K562 (cell line): ENCODE data around the gene TRERF1. TPM values are rescaled to one million over a fixed set of nuclear protein-coding genes. Genes with fewer than 3 reads are reported as not detected.
A peak's percentile ranks its signal among the peaks of the same experiment; 100 is the strongest.

Experiments used
- ATF7 ChIP-seq: fragments of 450-650 bp; IDR thresholded peaks from 2 replicates; pipeline ENCODE4 v1.7.1; 2014; ENCODE audit warnings: mild to moderate bottlenecking, moderate library complexity
- FOXJ3 ChIP-seq: sonication (generic); formaldehyde crosslinking; IDR thresholded peaks from 2 replicates; pipeline ENCODE4 v1.4.0; 2020; ENCODE audit warnings: mild to moderate bottlenecking, missing genetic modification reagents
- GTF2E2 ChIP-seq: fragments of 200-800 bp; sonication (Bioruptor generic); IDR thresholded peaks from 2 replicates; pipeline ENCODE4 v1.6.1; 2016; ENCODE audit warnings: missing genetic modification characterization, missing compliant biosample characterization
- JUND ChIP-seq, 2 experiments: IDR thresholded peaks; 2 replicates in 1 of 2; 3 replicates in 1 of 2; pipeline ENCODE4 v1.6.1; 2011; ENCODE audit warnings: borderline replicate concordance in 2 of 2, low read depth in 2 of 2, low read length in 2 of 2, improper control_type of control experiment in 1 of 2, missing biosample characterization in 1 of 2, missing genetic modification characterization in 1 of 2, missing genetic modification reagents in 1 of 2
- PTTG1 ChIP-seq: fragments of 450-650 bp; IDR thresholded peaks from 2 replicates; pipeline ENCODE4 v1.6.1; 2016; ENCODE audit warnings: low read depth, mild to moderate bottlenecking, missing genetic modification characterization, missing compliant biosample characterization
- SMARCC2 ChIP-seq: fragments of 450-650 bp; IDR thresholded peaks from 2 replicates; pipeline ENCODE4 v1.6.1; 2017; ENCODE audit warnings: antibody characterized with exemption, moderate library complexity, mild to moderate bottlenecking, low read depth
- XRCC4 ChIP-seq: IDR thresholded peaks from one replicate; pipeline ENCODE4 v1.6.1; 2011; ENCODE audit not compliant: insufficient read depth, insufficient read length; ENCODE audit errors: extremely low read depth
- ZNF23 ChIP-seq: fragments of 250-450 bp; sonication (Bioruptor Pico); IDR thresholded peaks from 2 replicates; pipeline ENCODE4 v1.4.0; 2020; ENCODE audit warnings: mild to moderate bottlenecking
- ZNF830 ChIP-seq: fragments of 250-450 bp; sonication (Bioruptor Pico); IDR thresholded peaks from 2 replicates; pipeline ENCODE4 v1.5.0; 2021; ENCODE audit warnings: mild to moderate bottlenecking
- polyA plus RNA-seq, 8 experiments: library from polyadenylated mRNA; depleted of rRNA in 4 of 8; stranded (reverse) in 5 of 8; unstranded in 3 of 8; fragments of >200 nt; fragmentation: Nextera tagmentation in 2 of 8; fragmentation: Illumina TruSeq in 1 of 8; extraction: Ambion mirVana in 2 of 8; extraction: Trizol in 1 of 8; gene quantifications; 2 replicates each; pipeline versions ENCODE4 v1.2.1 to v1.2.3, GENCODE V29; 2011 to 2014; ENCODE audit warnings: inconsistent platforms in 1 of 8, missing spikeins in 1 of 8
- total RNA-seq, 7 experiments: library from RNA; depleted of rRNA in 6 of 7; stranded (reverse); fragments of >200 nt in 6 of 7; fragmentation: Illumina TruSeq in 2 of 7; extraction: Trizol in 2 of 7; gene quantifications; 2 replicates each; pipeline versions ENCODE4 v1.2.1 to v1.2.3, GENCODE V29; 2011 to 2021; ENCODE audit warnings: low replicate concordance in 1 of 7
- TF ChIP-seq, protein P1 (sequence below), 2 experiments: fragments of 450-650 bp; formaldehyde crosslinking in 1 of 2; IDR thresholded peaks; 2 replicates each; pipeline versions ENCODE4 v1.4.0 to v1.6.1; 2014 to 2020; ENCODE audit warnings: mild to moderate bottlenecking in 2 of 2, borderline replicate concordance in 1 of 2, low read depth in 1 of 2
- TF ChIP-seq, protein P2 (sequence below): fragments of 250-450 bp; sonication (Bioruptor Pico); IDR thresholded peaks from 2 replicates; pipeline ENCODE4 v1.8.0; 2022; ENCODE audit warnings: inconsistent platforms, mild to moderate bottlenecking, moderate library complexity, borderline replicate concordance
- TF ChIP-seq, protein P3 (sequence below): fragments of 450-650 bp; IDR thresholded peaks from 2 replicates; pipeline ENCODE4 v1.6.1; 2016; ENCODE audit warnings: borderline replicate concordance

The TRERF1 gene
- total and polyA plus RNA-seq, 9 of the 15 experiments (the other 6 are each of a cell fraction or from before 2014, with no cell fraction given): 0.04 to 0.20 (median 0.07) TPM; not detected in 3

DNA sequence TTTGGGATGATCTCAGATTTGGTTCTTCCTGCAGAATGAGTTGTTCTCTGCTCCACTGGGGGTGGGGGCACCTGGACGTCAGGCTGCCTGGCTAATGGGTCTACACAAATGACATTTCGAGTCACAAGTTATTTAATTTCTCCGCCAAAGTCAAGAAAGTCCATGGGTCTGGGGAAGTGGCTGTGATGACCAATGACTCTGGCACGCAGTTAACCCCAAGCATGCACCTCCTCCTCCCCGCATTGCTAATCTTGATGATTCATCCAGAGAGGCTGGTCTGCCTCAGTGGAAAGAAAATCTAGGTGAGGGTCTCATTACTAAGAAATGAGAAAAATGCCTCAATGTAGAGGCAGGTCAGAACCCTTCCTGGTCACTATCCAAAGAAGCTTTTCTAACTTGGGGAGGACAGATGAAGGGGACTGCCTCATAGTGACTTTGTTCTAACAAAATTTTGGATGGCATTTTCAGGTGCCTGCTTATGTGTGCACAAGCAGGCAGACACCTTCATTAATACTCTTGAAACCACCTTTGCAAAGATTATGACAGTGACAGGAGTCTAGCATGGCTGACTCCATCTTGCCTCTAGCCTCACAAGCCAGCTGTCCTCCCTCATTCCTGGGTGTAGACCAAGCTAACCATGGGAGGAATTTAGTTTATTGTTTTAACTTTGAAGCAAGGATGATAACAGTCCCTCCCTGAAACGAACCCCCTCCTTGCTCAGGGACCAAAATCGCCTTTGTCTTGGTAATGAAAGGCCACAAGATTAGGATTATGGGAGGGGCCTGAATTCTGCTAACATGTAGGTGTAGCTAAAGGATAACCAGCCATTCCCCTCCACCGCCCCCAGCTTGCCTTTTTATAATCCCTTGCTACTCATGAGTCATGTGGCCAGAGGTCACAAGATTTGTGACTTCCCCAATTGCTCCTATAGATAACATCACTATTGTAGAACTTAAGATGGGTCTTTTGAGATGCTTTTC, 135.4 kb downstream of the TRERF1 start (continued):
- TF ChIP-seq, protein P1, sequence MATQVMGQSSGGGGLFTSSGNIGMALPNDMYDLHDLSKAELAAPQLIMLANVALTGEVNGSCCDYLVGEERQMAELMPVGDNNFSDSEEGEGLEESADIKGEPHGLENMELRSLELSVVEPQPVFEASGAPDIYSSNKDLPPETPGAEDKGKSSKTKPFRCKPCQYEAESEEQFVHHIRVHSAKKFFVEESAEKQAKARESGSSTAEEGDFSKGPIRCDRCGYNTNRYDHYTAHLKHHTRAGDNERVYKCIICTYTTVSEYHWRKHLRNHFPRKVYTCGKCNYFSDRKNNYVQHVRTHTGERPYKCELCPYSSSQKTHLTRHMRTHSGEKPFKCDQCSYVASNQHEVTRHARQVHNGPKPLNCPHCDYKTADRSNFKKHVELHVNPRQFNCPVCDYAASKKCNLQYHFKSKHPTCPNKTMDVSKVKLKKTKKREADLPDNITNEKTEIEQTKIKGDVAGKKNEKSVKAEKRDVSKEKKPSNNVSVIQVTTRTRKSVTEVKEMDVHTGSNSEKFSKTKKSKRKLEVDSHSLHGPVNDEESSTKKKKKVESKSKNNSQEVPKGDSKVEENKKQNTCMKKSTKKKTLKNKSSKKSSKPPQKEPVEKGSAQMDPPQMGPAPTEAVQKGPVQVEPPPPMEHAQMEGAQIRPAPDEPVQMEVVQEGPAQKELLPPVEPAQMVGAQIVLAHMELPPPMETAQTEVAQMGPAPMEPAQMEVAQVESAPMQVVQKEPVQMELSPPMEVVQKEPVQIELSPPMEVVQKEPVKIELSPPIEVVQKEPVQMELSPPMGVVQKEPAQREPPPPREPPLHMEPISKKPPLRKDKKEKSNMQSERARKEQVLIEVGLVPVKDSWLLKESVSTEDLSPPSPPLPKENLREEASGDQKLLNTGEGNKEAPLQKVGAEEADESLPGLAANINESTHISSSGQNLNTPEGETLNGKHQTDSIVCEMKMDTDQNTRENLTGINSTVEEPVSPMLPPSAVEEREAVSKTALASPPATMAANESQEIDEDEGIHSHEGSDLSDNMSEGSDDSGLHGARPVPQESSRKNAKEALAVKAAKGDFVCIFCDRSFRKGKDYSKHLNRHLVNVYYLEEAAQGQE (IDR thresholded peaks at IDR 0.05; ENCODE audit: borderline replicate concordance): peak; percentile 11; the same call in 1 of the 2 replicates
- TF ChIP-seq, protein P1 (CRISPR knock-in tag; IDR thresholded peaks at IDR 0.05; ENCODE audit: low read depth): 0 out of 2 replicates have a peak, but pooled peaks have one; percentile 60
- no peak for TF ChIP-seq XRCC4
- peak; percentile 82 for TF ChIP-seq PTTG1
- no peak for TF ChIP-seq ZNF830 (CRISPR knock-in tag)
- peak; percentile 60; the same call in 1 of the 2 replicates for TF ChIP-seq SMARCC2
- no peak for TF ChIP-seq ZNF23
- 0 out of 2 replicates have a peak, but pooled peaks have one; percentile 33 for TF ChIP-seq ATF7
- TF ChIP-seq, protein P2, sequence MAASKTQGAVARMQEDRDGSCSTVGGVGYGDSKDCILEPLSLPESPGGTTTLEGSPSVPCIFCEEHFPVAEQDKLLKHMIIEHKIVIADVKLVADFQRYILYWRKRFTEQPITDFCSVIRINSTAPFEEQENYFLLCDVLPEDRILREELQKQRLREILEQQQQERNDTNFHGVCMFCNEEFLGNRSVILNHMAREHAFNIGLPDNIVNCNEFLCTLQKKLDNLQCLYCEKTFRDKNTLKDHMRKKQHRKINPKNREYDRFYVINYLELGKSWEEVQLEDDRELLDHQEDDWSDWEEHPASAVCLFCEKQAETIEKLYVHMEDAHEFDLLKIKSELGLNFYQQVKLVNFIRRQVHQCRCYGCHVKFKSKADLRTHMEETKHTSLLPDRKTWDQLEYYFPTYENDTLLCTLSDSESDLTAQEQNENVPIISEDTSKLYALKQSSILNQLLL (CRISPR knock-in tag): no peak
- TF ChIP-seq JUND (IDR thresholded peaks at IDR 0.05; ENCODE audit: borderline replicate concordance, low read depth, low read length): peak; percentile 95
- TF ChIP-seq JUND (tag; IDR thresholded peaks at IDR 0.05; ENCODE audit: borderline replicate concordance, low read depth, low read length): peak; percentile 92; the same call in 2 of the 3 replicates
- TF ChIP-seq, protein P3, sequence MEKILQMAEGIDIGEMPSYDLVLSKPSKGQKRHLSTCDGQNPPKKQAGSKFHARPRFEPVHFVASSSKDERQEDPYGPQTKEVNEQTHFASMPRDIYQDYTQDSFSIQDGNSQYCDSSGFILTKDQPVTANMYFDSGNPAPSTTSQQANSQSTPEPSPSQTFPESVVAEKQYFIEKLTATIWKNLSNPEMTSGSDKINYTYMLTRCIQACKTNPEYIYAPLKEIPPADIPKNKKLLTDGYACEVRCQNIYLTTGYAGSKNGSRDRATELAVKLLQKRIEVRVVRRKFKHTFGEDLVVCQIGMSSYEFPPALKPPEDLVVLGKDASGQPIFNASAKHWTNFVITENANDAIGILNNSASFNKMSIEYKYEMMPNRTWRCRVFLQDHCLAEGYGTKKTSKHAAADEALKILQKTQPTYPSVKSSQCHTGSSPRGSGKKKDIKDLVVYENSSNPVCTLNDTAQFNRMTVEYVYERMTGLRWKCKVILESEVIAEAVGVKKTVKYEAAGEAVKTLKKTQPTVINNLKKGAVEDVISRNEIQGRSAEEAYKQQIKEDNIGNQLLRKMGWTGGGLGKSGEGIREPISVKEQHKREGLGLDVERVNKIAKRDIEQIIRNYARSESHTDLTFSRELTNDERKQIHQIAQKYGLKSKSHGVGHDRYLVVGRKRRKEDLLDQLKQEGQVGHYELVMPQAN: no peak
- 0 out of 2 replicates have a peak, but pooled peaks have one; percentile 11 for TF ChIP-seq GTF2E2 (tag)
- no peak for TF ChIP-seq FOXJ3 (CRISPR knock-in tag)
